Tibial nerve (tissue), 4 donors: ENCODE results near the gene PSTPIP2. TPM values are rescaled to one million over a fixed set of nuclear protein-coding genes. Genes with fewer than 3 reads are reported as not detected.
"Not testable (repeated sequence)": the region's sequence is repeated elsewhere in the genome, so short reads cannot be mapped to it uniquely, and the experiment has no call there.

Source experiments
- DNase-seq, 2 donors: peaks; one replicate each; pipeline ENCODE4 v3.0.0-alpha.2; 2019; ENCODE audit warnings: low spot score in 2 of 2
- H3K27ac ChIP-seq, 4 donors: fragments of 200-600 bp; sonication (generic) in 3 of 4; one replicate each; pipeline ENCODE4 v1.5.1; 2017 to 2019; ENCODE audit warnings: mild to moderate bottlenecking in 1 of 4
- H3K27me3 ChIP-seq, 2 donors: fragments of 200-600 bp; sonication (generic) in 1 of 2; one replicate each; pipeline versions ENCODE4 v1.5.1 to v1.6.0; 2017 to 2019
- H3K36me3 ChIP-seq, 3 donors: fragments of 200-600 bp; sonication (generic); one replicate each; pipeline ENCODE4 v1.5.1; 2018 to 2019
- H3K4me1 ChIP-seq, 4 donors: fragments of 200-600 bp; sonication (generic) in 3 of 4; one replicate each; pipeline ENCODE4 v1.5.1; 2017 to 2019
- H3K4me3 ChIP-seq, 4 donors: fragments of 200-600 bp; sonication (generic) in 3 of 4; one replicate each; pipeline ENCODE4 v1.5.1; 2017 to 2019; ENCODE audit warnings: mild to moderate bottlenecking in 1 of 4, moderate library complexity in 1 of 4
- H3K9me3 ChIP-seq, 4 donors: fragments of 200-600 bp; sonication (generic) in 3 of 4; one replicate each; pipeline ENCODE4 v1.5.1; 2017 to 2019
- EP300 ChIP-seq, 2 donors: sonication (generic); formaldehyde crosslinking; IDR thresholded peaks; one replicate each; pipeline ENCODE4 v1.6.1; 2017; ENCODE audit warnings: antibody characterized with exemption in 2 of 2, mild to moderate bottlenecking in 1 of 2
- POLR2A ChIP-seq, 2 donors: fragments of 450-650 bp; IDR thresholded peaks; one replicate each; pipeline ENCODE4 v1.6.1; 2017; ENCODE audit warnings: antibody characterized with exemption in 2 of 2, mild to moderate bottlenecking in 2 of 2, moderate library complexity in 2 of 2
- WGBS, 2 donors: methylation state at CpG; one replicate each; pipeline ENCODE4 v1.1.5; 2018; 5-methylcytosine and 5-hydroxymethylcytosine counted together
- total RNA-seq, 4 donors: library from RNA; depleted of rRNA; stranded (reverse); fragments of >200 nt; gene quantifications; one replicate each; pipeline ENCODE4 v1.1.0, GENCODE V29; 2016
- TF ChIP-seq, protein P1 (sequence below), 5 experiments: fragments of 200-600 bp in 3 of 5; fragments of 450-650 bp in 2 of 5; sonication (generic) in 3 of 5; IDR thresholded peaks; one replicate each; pipeline ENCODE4 v1.5.1; 2016 to 2019; ENCODE audit warnings: antibody characterized with exemption in 5 of 5, mild to moderate bottlenecking in 3 of 5, moderate library complexity in 2 of 5

PSTPIP2 gene
- total RNA-seq, 4 donors from 2014 or later: 5.4 to 9.9 (median 7.1) TPM

DNA sequence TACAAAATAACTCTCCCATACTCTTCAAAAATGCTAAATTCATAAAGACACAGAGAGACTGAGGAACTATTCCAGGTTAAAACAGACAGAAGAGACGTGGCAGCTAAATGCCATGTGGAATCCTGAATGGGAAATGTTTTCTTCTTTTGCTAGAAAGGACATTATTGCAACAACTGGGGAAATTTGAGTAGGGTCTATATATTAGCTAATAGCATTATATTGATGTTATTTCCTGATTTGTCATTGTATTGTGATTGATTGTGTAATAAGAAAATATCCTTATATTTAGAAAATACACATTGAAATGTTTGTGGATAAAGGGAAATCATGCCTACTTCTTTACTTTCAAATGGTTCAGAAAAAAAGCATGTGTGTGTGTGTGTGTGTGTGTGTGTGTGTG, 23.4 kb downstream of the PSTPIP2 start:
- Histone ChIP-seq H3K9me3 (no peaks in the 10 kb centered on the region), H3K36me3 (no peaks in the 10 kb centered on the region), H3K27ac (no peak overlapping the region), H3K27me3 (no peaks in the 10 kb centered on the region), H3K4me3 (no peak overlapping the region), H3K4me1 (peaks cover 0 to 8% (median 3%) of the 10 kb centered on the region in 4 donors)
- WGBS, 2 donors: 85 to 91% methylated on average over 1 of the region's 1 CpG
- no peak for DNase-seq
- TF ChIP-seq, protein P1, sequence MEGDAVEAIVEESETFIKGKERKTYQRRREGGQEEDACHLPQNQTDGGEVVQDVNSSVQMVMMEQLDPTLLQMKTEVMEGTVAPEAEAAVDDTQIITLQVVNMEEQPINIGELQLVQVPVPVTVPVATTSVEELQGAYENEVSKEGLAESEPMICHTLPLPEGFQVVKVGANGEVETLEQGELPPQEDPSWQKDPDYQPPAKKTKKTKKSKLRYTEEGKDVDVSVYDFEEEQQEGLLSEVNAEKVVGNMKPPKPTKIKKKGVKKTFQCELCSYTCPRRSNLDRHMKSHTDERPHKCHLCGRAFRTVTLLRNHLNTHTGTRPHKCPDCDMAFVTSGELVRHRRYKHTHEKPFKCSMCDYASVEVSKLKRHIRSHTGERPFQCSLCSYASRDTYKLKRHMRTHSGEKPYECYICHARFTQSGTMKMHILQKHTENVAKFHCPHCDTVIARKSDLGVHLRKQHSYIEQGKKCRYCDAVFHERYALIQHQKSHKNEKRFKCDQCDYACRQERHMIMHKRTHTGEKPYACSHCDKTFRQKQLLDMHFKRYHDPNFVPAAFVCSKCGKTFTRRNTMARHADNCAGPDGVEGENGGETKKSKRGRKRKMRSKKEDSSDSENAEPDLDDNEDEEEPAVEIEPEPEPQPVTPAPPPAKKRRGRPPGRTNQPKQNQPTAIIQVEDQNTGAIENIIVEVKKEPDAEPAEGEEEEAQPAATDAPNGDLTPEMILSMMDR (IDR thresholded peaks at IDR 0.05): no peak
- no peak for TF ChIP-seq EP300 (IDR thresholded peaks at IDR 0.05)
- TF ChIP-seq POLR2A (IDR thresholded peaks at IDR 0.05): no peak

DNA sequence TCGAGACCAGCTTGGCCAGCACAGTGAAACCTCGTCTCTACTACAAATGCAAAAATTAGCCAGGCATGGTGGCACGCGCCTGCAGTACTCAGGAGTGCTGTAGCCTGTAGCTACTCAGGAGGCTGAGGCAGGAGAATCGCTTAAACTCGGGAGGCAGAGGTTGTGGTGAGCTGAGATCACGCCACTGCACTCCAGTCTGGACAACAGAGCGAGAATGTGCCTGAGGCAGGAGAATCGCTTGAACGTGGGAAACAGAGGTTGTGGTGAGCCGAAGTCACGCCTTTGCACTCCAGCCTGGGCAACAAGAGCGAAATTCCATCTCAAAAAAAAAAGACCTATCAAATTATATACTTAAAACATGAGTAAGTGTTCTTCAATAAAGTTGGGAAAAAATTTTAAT, 24.7 kb downstream of the PSTPIP2 start:
- not testable (repeated sequence) for H3K36me3 ChIP-seq, H3K4me3 ChIP-seq, H3K27me3 ChIP-seq, DNase-seq, H3K27ac ChIP-seq, H3K9me3 ChIP-seq
- 84 to 89% methylated on average over 13 of the region's 13 CpGs for WGBS, 2 donors
- peaks cover 0 to 13% (median 5%) of the 10 kb centered on the region in 4 donors for H3K4me1 ChIP-seq

DNA sequence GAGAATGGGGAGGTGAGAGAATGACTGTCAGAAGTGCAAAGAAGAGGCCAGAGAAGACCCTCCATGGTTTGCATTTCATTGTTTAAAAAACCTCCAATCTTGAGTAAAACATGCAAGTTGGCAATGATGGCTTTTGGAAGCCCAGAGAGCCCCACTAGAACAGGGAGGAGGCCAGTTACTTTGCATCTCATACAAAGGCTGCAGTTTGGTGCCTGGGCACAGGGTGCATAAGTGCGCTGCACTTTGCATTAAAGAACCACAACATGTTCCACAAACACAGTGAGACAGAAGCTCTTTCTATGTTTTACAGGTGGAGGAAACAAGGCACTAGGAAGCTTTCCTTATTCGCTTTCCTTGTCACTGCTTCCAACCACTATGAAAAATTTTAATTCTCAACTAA, 25.4 kb downstream of the PSTPIP2 start:
- H3K27me3 ChIP-seq: no peaks in the 10 kb centered on the region
- no peak for TF ChIP-seq POLR2A (IDR thresholded peaks at IDR 0.05)
- no peak for TF ChIP-seq EP300 (IDR thresholded peaks at IDR 0.05)
- TF ChIP-seq, protein P1 (IDR thresholded peaks at IDR 0.05): no peak
- H3K9me3 ChIP-seq: no peaks in the 10 kb centered on the region
- no peaks in the 10 kb centered on the region for H3K36me3 ChIP-seq
- H3K4me1 ChIP-seq: peaks cover 0 to 14% (median 6%) of the 10 kb centered on the region in 4 donors
- no peak for DNase-seq
- no peak overlapping the region for H3K4me3 ChIP-seq
- 97 to 98% methylated on average over 2 of the region's 2 CpGs for WGBS, 2 donors
- no peak overlapping the region for H3K27ac ChIP-seq

DNA sequence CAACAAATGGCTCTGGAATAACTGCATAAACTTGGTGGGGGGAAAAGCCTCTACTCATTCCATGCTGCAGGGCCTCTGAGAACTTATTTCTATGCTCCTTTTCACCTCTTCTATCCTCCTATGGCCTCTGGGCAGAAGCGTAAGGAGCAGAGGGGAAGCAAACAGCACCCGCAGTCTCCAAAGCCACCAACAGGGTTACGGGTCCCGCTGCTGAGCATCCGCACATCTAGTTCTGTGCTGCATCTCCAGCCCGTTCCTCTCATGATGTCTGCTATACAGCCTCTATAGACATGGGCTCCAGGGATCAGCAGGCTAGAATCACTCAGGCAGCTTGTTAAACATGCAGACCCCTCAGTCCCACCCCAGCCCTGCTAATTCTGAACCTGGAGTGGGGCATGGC, 25.9 kb downstream of the PSTPIP2 start:
- Histone ChIP-seq H3K27me3 (no peaks in the 10 kb centered on the region), H3K9me3 (no peaks in the 10 kb centered on the region), H3K4me3 (no peak overlapping the region), H3K36me3 (no peaks in the 10 kb centered on the region), H3K4me1 (peaks cover 0 to 15% (median 6%) of the 10 kb centered on the region in 4 donors), H3K27ac (no peak overlapping the region)
- TF ChIP-seq, protein P1 (IDR thresholded peaks at IDR 0.05): no peak
- TF ChIP-seq POLR2A (IDR thresholded peaks at IDR 0.05): no peak
- no peak for TF ChIP-seq EP300 (IDR thresholded peaks at IDR 0.05)
- 91 to 97% methylated on average over 6 of the region's 6 CpGs for WGBS, 2 donors
- DNase-seq: no peak

DNA sequence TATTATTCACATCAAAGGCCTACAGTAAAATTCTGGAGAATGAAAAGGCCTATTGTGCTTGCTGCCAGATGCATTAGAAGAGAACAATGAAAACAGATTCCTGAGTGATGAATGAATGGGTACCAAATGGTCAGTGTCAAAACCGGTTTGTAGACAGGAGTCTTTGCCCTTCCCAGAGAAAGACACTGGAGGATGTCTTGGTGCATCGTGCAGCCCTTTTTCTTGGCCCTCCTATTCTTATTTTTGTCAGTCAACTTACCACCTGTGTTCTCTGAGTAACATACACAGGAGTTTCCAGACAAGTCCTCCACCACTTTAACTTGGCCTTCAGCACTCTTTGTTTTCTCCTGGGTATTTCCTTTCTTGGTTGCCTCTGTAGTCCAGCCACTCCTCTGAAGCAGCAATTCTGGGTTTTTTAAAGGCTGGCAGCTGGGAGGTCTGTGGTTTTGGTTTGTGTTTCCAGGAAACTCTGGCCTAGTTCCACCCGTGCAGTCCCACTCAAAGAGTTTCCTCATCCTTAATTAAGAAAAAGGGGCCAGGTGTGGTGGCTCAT, 29.4 kb downstream of the PSTPIP2 start:
- Histone ChIP-seq H3K27me3 (no peaks in the 10 kb centered on the region), H3K27ac (no peak overlapping the region), H3K4me1 (peaks cover 0 to 15% (median 6%) of the 10 kb centered on the region in 4 donors), H3K36me3 (no peaks in the 10 kb centered on the region), H3K4me3 (no peak overlapping the region), H3K9me3 (no peaks in the 10 kb centered on the region)
- TF ChIP-seq, protein P1 (IDR thresholded peaks at IDR 0.05): no peak
- TF ChIP-seq POLR2A (IDR thresholded peaks at IDR 0.05) (no peak), EP300 (IDR thresholded peaks at IDR 0.05) (no peak)
- DNase-seq: no peak
- WGBS, 2 donors: 17% methylated on average over 3 of the region's 3 CpGs

DNA sequence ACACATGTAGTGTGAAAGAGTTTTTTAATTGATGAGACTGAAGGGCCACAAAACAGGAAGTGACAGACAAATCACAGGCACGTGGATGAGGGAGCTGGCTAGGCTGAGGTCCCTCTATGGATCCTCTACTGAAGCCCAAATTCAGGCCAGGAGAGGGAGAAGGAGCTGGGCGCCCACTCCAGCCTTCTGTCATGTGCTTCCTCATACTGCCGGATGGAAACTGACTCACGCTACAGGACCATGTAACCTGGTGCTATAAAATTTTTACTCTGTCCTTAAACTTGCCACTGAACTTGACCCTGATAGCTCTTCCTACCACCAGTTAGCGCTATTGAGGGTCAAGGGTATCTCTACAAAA, 31.3 kb downstream of the PSTPIP2 start:
- Histone ChIP-seq H3K27ac (no peak overlapping the region), H3K4me1 (peaks cover 0 to 15% (median 6%) of the 10 kb centered on the region in 4 donors), H3K9me3 (no peaks in the 10 kb centered on the region), H3K36me3 (no peaks in the 10 kb centered on the region), H3K4me3 (no peak overlapping the region), H3K27me3 (no peaks in the 10 kb centered on the region)
- TF ChIP-seq, protein P1 (IDR thresholded peaks at IDR 0.05): no peak
- no peak for TF ChIP-seq EP300 (IDR thresholded peaks at IDR 0.05)
- no peak for TF ChIP-seq POLR2A (IDR thresholded peaks at IDR 0.05)
- DNase-seq: no peak
- 66 to 84% methylated on average over 5 of the region's 5 CpGs for WGBS, 2 donors
